RWPE2 (cell line): ENCODE measurements around the gene FSTL1.

Source experiments
- ATAC-seq: fragments of 200-7000 bp; cut with Tn5 transposase; 3 replicates; pipeline ENCODE4 v1.9.1; 2021; ENCODE audit warnings: low read depth
- DNase-seq: peaks from one replicate; pipeline ENCODE4 v3.0.0-alpha.2; 2020; ENCODE audit warnings: low spot score
- H3K27ac ChIP-seq: fragments of 450-650 bp; 2 replicates; pipeline ENCODE4 v1.5.1; 2017; ENCODE audit warnings: mild to moderate bottlenecking; ENCODE audit not compliant: poor library complexity, severe bottlenecking
- H3K27me3 ChIP-seq: fragments of 250-450 bp; sonication (Bioruptor Pico); 2 replicates; pipeline ENCODE4 v1.5.1; 2021; ENCODE audit warnings: mild to moderate bottlenecking, moderate library complexity; ENCODE audit not compliant: insufficient read depth, poor library complexity, severe bottlenecking
- H3K36me3 ChIP-seq: fragments of 250-450 bp; sonication (Bioruptor Pico); 2 replicates; pipeline ENCODE4 v1.5.1; 2020; ENCODE audit warnings: low read depth, mild to moderate bottlenecking, moderate library complexity
- H3K4me1 ChIP-seq: fragments of 250-450 bp; sonication (Bioruptor Pico); 2 replicates; pipeline ENCODE4 v1.5.1; 2021; ENCODE audit warnings: mild to moderate bottlenecking, moderate library complexity; ENCODE audit not compliant: insufficient read depth, poor library complexity, severe bottlenecking
- H3K4me3 ChIP-seq: fragments of 250-450 bp; sonication (Bioruptor Pico); 2 replicates; pipeline ENCODE4 v1.5.1; 2021; ENCODE audit warnings: mild to moderate bottlenecking, moderate library complexity; ENCODE audit not compliant: severe bottlenecking
- H3K9me3 ChIP-seq: fragments of 250-450 bp; sonication (Bioruptor Pico); 2 replicates; pipeline ENCODE4 v1.5.1; 2021; ENCODE audit warnings: mild to moderate bottlenecking, moderate library complexity; ENCODE audit not compliant: severe bottlenecking
- TF ChIP-seq, protein P1 (sequence below): fragments of 450-650 bp; IDR thresholded peaks from one replicate; pipeline ENCODE4 v1.5.1; 2017; ENCODE audit warnings: mild to moderate bottlenecking, moderate library complexity; ENCODE audit not compliant: poor library complexity, severe bottlenecking

Gene FSTL1

DNA sequence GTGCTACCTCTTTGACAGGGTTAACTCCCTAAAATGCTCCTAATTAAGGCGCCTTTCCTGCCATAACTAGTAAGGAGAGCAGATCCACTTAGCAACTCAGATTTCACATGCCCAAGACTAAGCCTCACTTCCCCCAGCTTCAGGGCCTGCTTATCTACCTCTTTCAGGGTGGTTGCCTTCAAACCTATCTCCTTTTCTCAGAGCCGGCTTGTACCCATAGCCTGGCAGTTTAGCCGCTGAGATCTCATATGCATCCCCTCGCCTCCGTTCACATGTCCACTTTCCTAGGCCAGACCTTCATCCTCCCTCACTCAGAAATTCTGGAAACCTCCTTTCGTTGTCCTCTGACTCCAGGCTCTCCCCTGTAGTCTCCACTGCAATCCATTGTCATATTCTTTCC is 1.0 kb upstream of the FSTL1 start:
- Histone ChIP-seq H3K4me1 (peaks cover 11% of the 10 kb centered on the region), H3K9me3 (no peaks in the 10 kb centered on the region), H3K36me3 (no peaks in the 10 kb centered on the region), H3K27ac (no peak overlapping the region), H3K27me3 (no peaks in the 10 kb centered on the region), H3K4me3 (no peak overlapping the region)
- no peak for DNase-seq
- ATAC-seq: no peak
- TF ChIP-seq, protein P1, sequence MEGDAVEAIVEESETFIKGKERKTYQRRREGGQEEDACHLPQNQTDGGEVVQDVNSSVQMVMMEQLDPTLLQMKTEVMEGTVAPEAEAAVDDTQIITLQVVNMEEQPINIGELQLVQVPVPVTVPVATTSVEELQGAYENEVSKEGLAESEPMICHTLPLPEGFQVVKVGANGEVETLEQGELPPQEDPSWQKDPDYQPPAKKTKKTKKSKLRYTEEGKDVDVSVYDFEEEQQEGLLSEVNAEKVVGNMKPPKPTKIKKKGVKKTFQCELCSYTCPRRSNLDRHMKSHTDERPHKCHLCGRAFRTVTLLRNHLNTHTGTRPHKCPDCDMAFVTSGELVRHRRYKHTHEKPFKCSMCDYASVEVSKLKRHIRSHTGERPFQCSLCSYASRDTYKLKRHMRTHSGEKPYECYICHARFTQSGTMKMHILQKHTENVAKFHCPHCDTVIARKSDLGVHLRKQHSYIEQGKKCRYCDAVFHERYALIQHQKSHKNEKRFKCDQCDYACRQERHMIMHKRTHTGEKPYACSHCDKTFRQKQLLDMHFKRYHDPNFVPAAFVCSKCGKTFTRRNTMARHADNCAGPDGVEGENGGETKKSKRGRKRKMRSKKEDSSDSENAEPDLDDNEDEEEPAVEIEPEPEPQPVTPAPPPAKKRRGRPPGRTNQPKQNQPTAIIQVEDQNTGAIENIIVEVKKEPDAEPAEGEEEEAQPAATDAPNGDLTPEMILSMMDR: no peak

- Histone ChIP-seq H3K9me3 (no peaks in the 10 kb centered on the region), H3K36me3 (no peaks in the 10 kb centered on the region; the same call in 1 of the 2 replicates), H3K27ac (peak overlapping the region; percentile 71), H3K4me3 (peak overlapping the region; percentile 89), H3K27me3 (no peaks in the 10 kb centered on the region), H3K4me1 (peaks cover 11% of the 10 kb centered on the region)
- TF ChIP-seq, protein P1: no peak
- DNase-seq: no peak
- ATAC-seq: no peak
Measured at GRCh38 chr3:120451272-120451761, 525 bp upstream of the FSTL1 start.

DNA sequence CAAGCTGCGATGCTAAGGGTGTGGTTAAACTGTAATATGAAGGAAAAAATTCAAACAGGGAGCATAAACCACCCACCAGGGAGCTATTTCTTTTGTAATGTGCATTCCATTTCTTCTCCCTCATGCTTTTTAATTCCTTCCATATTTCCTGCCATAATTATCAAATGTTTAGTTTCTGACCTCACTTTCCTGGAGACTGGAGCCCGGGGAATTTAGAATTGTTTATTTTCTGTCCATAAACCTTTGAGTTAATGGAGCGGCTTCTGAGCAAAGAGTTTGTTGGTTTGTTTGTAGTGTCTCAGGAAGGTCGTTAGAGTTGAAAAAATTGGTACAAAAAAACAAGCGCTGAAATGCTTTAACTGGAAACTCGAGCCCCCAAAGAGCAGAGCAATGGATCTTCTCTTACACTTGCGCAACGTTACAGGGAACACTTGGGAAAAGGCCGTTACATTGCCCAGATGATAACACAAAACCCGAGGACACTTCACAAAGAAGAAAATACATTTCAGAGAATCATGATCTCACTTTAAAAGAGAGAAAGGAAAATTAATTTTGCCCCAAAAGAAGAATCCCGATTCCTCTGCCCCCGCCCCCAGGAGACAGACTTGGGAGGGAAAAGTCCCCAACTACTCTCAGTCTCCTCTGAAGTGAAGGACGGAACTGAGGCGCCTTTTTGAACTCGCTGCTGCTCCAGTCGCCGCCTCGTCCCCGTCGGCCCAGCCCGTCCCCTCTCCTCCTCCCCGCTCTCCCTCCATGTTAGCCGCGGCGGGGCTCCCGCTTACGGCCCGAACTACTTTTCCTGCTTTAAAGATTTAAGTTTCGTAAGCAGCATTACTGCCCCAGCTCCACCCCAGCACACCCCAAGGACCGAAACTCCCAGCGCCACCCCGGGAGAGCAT is 842 bp downstream of the FSTL1 start:
- peak overlapping the region; percentile 89 for H3K4me3 ChIP-seq
- TF ChIP-seq, protein P1: no peak
- no peaks in the 10 kb centered on the region for H3K9me3 ChIP-seq
- no peak; the same call in 1 of the 3 replicates for ATAC-seq
- no peak for DNase-seq
- peak overlapping the region; percentile 71 for H3K27ac ChIP-seq
- H3K36me3 ChIP-seq: no peaks in the 10 kb centered on the region; the same call in 1 of the 2 replicates
- peaks cover 11% of the 10 kb centered on the region for H3K4me1 ChIP-seq
- no peaks in the 10 kb centered on the region for H3K27me3 ChIP-seq

DNA sequence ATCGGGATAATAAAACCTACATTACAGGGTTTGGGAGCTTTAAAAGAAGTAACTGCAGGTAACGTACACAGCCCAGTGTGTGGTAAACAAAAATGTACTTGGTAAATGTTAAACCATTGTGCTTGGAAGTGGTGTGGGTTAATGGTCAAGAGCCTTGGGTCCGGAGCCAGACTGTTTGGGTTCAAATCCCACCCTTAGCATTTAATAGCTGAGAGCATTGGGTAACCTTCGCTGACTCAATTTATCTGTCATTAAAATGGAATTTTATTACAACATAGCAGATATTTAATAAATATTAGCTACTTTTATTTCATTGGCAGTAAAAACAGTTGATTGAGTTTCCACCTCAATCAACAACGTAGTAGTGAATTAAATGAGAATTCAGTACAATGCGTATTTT is 1.5 kb downstream of the FSTL1 start:
- no peaks in the 10 kb centered on the region for H3K27me3 ChIP-seq
- no peaks in the 10 kb centered on the region for H3K9me3 ChIP-seq
- H3K27ac ChIP-seq: peak overlapping the region; percentile 71
- no peak for DNase-seq
- TF ChIP-seq, protein P1: no peak
- peak; percentile 6; the same call in 1 of the 3 replicates for ATAC-seq
- peaks cover 11% of the 10 kb centered on the region for H3K4me1 ChIP-seq
- no peaks in the 10 kb centered on the region; the same call in 1 of the 2 replicates for H3K36me3 ChIP-seq
- H3K4me3 ChIP-seq: peak overlapping the region; percentile 89

DNA sequence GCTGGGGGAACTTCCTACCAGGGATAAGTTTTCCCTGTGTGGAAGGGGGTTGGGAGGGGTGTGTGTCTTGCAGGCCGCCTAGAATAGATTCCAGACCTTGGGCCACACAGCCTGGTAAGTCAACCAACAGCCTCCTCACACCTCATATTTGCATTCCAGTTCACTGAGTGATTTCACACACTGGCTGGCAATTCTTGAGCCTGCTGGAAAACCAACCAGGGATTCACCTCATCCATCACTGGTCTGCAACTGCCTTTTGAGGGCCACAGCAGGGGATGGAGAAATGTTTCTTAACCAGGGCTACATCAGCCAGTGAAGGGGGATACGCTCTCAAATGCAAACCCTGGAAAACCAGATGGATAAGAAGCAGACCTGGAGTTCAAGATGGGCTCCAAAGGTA is 2.0 kb downstream of the FSTL1 start:
- ATAC-seq (peak; percentile 75), DNase-seq (peak; percentile 61)
- H3K9me3 ChIP-seq: no peaks in the 10 kb centered on the region
- no peaks in the 10 kb centered on the region for H3K27me3 ChIP-seq
- no peaks in the 10 kb centered on the region; the same call in 1 of the 2 replicates for H3K36me3 ChIP-seq
- peak overlapping the region; percentile 89 for H3K4me3 ChIP-seq
- TF ChIP-seq, protein P1: no peak
- peaks cover 11% of the 10 kb centered on the region for H3K4me1 ChIP-seq
- peak overlapping the region; percentile 71 for H3K27ac ChIP-seq
